Neural progenitor cell (in vitro differentiated cells): Measurements from ENCODE around the gene TCAF1. TPM values are rescaled to one million over a fixed set of nuclear protein-coding genes. Genes with fewer than 3 reads are reported as not detected.

Experiments used
- DNase-seq: peaks from one replicate; pipeline ENCODE4 v3.0.0-alpha.2; 2016; ENCODE audit warnings: low spot score
- H2AFZ ChIP-seq: fragments of 200-600 bp; sonication (generic); replicated peaks from 2 replicates; pipeline ENCODE4 v1.6.1; 2016; ENCODE audit warnings: antibody characterized with exemption
- H3F3A ChIP-seq: fragments of 200-600 bp; sonication (generic); 2 replicates; pipeline ENCODE4 v1.6.1; 2016; ENCODE audit warnings: antibody characterized with exemption, low read depth
- H3K27ac ChIP-seq: fragments of 200-600 bp; sonication (generic); 2 replicates; pipeline ENCODE4 v1.5.1; 2016; ENCODE audit warnings: mild to moderate bottlenecking
- H3K27me3 ChIP-seq: fragments of 200-600 bp; sonication (generic); 2 replicates; pipeline ENCODE4 v1.6.1; 2016; ENCODE audit warnings: mild to moderate bottlenecking, moderate library complexity
- H3K36me3 ChIP-seq: fragments of 200-600 bp; sonication (generic); 2 replicates; pipeline ENCODE4 v1.5.1; 2016
- H3K4me1 ChIP-seq: fragments of 200-600 bp; sonication (generic); 2 replicates; pipeline ENCODE4 v1.6.1; 2016; ENCODE audit warnings: mixed run types
- H3K4me2 ChIP-seq: fragments of 200-600 bp; sonication (generic); 2 replicates; pipeline ENCODE4 v1.6.1; 2016
- H3K4me3 ChIP-seq: fragments of 200-600 bp; sonication (generic); 2 replicates; pipeline ENCODE4 v1.5.1; 2016
- H3K79me2 ChIP-seq: fragments of 200-600 bp; sonication (generic); 2 replicates; pipeline ENCODE4 v1.6.1; 2016; ENCODE audit warnings: low read depth
- H3K9ac ChIP-seq: fragments of 200-600 bp; sonication (generic); 2 replicates; pipeline ENCODE4 v1.6.1; 2016
- H3K9me3 ChIP-seq: fragments of 200-600 bp; sonication (generic); 2 replicates; pipeline ENCODE4 v1.5.1; 2016; ENCODE audit warnings: low read depth
- H4K20me1 ChIP-seq: fragments of 200-600 bp; sonication (generic); 2 replicates; pipeline ENCODE4 v1.6.1; 2016; ENCODE audit warnings: low read depth
- H3K27ac Mint-ChIP-seq: 3 replicates; pipeline ENCODE4 v1.8.0; 2021; ENCODE audit warnings: mixed read lengths
- H3K27me3 Mint-ChIP-seq: 2 replicates; pipeline ENCODE4 v1.8.0; 2022; ENCODE audit warnings: low read depth, mild to moderate bottlenecking, inconsistent platforms, moderate library complexity, mixed read lengths; ENCODE audit not compliant: insufficient read depth
- H3K36me3 Mint-ChIP-seq: 3 replicates; pipeline ENCODE4 v1.8.0; 2021; ENCODE audit warnings: mixed read lengths
- H3K4me1 Mint-ChIP-seq: 3 replicates; pipeline ENCODE4 v1.8.0; 2021; ENCODE audit warnings: mixed read lengths
- H3K4me3 Mint-ChIP-seq: 3 replicates; pipeline ENCODE4 v1.8.0; 2021; ENCODE audit warnings: mild to moderate bottlenecking, moderate library complexity, mixed read lengths
- H3K9me3 Mint-ChIP-seq: 3 replicates; pipeline ENCODE4 v1.8.0; 2020; ENCODE audit warnings: mixed read lengths
- EZH2 ChIP-seq: fragments of 200-600 bp; sonication (generic); IDR thresholded peaks from 2 replicates; pipeline ENCODE4 v1.6.1; 2017; ENCODE audit warnings: antibody characterized with exemption, mild to moderate bottlenecking, moderate library complexity
- EZH2phosphoT487 ChIP-seq: fragments of 200-600 bp; sonication (generic); IDR thresholded peaks from 2 replicates; pipeline ENCODE4 v1.6.1; 2017; ENCODE audit warnings: antibody characterized with exemption
- total RNA-seq: library from RNA; depleted of rRNA; stranded (reverse); fragments of >200 nt; gene quantifications from 2 replicates; pipeline ENCODE4 v1.2.3, GENCODE V29; 2015; ENCODE audit warnings: low replicate concordance
- TF ChIP-seq, protein P1 (sequence below): fragments of 200-600 bp; sonication (generic); IDR thresholded peaks from 2 replicates; pipeline ENCODE4 v1.5.1; 2017; ENCODE audit warnings: antibody characterized with exemption, mild to moderate bottlenecking

The TCAF1 gene, protein sequence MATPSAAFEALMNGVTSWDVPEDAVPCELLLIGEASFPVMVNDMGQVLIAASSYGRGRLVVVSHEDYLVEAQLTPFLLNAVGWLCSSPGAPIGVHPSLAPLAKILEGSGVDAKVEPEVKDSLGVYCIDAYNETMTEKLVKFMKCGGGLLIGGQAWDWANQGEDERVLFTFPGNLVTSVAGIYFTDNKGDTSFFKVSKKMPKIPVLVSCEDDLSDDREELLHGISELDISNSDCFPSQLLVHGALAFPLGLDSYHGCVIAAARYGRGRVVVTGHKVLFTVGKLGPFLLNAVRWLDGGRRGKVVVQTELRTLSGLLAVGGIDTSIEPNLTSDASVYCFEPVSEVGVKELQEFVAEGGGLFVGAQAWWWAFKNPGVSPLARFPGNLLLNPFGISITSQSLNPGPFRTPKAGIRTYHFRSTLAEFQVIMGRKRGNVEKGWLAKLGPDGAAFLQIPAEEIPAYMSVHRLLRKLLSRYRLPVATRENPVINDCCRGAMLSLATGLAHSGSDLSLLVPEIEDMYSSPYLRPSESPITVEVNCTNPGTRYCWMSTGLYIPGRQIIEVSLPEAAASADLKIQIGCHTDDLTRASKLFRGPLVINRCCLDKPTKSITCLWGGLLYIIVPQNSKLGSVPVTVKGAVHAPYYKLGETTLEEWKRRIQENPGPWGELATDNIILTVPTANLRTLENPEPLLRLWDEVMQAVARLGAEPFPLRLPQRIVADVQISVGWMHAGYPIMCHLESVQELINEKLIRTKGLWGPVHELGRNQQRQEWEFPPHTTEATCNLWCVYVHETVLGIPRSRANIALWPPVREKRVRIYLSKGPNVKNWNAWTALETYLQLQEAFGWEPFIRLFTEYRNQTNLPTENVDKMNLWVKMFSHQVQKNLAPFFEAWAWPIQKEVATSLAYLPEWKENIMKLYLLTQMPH
- 71.0 and 89.6 TPM in 2 replicates for total RNA-seq

DNA sequence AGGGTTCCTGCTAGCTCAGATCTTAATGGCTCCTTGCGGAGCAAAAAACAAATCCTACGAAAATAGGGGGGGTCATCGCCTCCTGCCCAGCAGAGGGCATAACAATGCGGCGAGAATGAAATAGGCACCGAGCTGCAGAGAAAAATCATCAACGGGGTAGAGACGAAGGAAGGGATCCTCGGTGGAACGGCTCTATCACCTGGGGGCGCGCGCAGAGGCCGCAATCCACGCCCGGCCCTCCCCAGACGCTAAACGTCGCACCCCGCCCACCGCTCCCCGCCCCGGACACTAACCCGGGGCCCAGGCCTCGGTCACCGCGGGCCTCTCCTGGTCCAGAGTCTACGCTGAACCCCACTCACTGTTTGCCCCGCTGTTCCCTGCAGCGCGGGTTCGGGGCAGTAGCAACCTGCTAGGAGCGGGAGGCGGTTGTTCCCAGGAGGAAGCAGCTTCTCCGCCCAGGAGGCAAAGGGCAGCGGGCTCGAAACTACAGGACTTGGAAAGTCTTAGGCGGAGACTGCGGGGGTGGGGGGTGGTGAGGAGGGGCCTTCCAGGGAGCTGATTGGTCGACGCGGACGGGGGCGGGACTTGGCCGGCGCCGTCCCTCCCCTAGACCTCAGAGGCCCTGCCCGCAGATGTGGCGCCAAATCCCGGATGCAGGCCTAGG lies at the start of gene TCAF1:
Gene TCAF1, minus strand, starts transcription at position 509 of the 664 bp plus-strand sequence. CDS start 25,568 bp downstream, outside the sequence.
- H3K4me1 ChIP-seq, result peaks cover 49% of the 10 kb centered on the region
- peaks cover 4% of the 10 kb centered on the region for H3K27me3 Mint-ChIP-seq
- peak within 1 kb of the TSS; percentile 99 for H3K27ac Mint-ChIP-seq
- H3K36me3 Mint-ChIP-seq, result peaks cover 14% of the 10 kb centered on the region
- peak within 1 kb of the TSS; percentile 79 for H3K9ac ChIP-seq
- H3K4me3 Mint-ChIP-seq, result peak within 1 kb of the TSS; percentile 100
- peaks cover 15% of the 10 kb centered on the region for H3K9me3 Mint-ChIP-seq
- H3K4me3 ChIP-seq, result peak within 1 kb of the TSS; percentile 80
- H3K27me3 ChIP-seq, result no peaks in the 10 kb centered on the region
- no peaks in the 10 kb centered on the region for H3K36me3 ChIP-seq
- peaks cover 43% of the 10 kb centered on the region for H3K4me1 Mint-ChIP-seq
- DNase-seq, result peak; percentile 97
- H3K27ac ChIP-seq, result peak within 1 kb of the TSS; percentile 96
- peak within 1 kb of the TSS; percentile 87 for H3K4me2 ChIP-seq
- peaks cover 48% of the 10 kb centered on the region for H3K79me2 ChIP-seq
- peaks cover 29% of the 10 kb centered on the region for H3F3A ChIP-seq
- peaks cover 39% of the 10 kb centered on the region for H4K20me1 ChIP-seq
- H2AFZ ChIP-seq, result peak within 1 kb of the TSS; percentile 75
- H3K9me3 ChIP-seq, result no peaks in the 10 kb centered on the region
- TF ChIP-seq, protein P1, sequence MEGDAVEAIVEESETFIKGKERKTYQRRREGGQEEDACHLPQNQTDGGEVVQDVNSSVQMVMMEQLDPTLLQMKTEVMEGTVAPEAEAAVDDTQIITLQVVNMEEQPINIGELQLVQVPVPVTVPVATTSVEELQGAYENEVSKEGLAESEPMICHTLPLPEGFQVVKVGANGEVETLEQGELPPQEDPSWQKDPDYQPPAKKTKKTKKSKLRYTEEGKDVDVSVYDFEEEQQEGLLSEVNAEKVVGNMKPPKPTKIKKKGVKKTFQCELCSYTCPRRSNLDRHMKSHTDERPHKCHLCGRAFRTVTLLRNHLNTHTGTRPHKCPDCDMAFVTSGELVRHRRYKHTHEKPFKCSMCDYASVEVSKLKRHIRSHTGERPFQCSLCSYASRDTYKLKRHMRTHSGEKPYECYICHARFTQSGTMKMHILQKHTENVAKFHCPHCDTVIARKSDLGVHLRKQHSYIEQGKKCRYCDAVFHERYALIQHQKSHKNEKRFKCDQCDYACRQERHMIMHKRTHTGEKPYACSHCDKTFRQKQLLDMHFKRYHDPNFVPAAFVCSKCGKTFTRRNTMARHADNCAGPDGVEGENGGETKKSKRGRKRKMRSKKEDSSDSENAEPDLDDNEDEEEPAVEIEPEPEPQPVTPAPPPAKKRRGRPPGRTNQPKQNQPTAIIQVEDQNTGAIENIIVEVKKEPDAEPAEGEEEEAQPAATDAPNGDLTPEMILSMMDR, result peak; percentile 45
- TF ChIP-seq EZH2, result no peak
- TF ChIP-seq EZH2phosphoT487, result no peak

DNA sequence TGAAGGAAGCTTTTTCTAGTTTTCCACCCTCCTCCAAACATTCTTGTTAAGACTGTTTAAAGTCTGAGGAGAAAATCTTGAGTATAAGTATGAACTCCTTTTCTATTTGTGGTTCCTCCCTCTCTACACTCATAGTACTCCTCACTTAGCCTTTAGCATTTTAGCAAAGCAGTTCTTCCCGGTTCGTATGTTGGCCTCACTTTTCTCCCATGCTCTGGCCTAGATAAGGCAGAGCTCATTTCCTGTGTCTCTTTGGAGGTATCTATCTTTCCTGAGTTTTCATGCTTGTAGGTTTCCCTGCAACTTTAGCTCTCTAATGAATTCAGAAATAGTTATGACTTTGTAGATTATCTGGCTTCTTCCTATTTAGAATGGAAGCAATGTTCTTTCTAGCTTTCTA lies 46.8 kb upstream of the TCAF1 start:
- Mint-ChIP-seq H3K9me3 (peaks cover 4% of the 10 kb centered on the region), H3K27me3 (no peaks in the 10 kb centered on the region), H3K4me1 (no peaks in the 10 kb centered on the region), H3K27ac (no peak overlapping the region), H3K36me3 (no peaks in the 10 kb centered on the region), H3K4me3 (no peak overlapping the region)
- H3K79me2 ChIP-seq, result no peaks in the 10 kb centered on the region
- H3K4me2 ChIP-seq, result no peak overlapping the region
- DNase-seq, result no peak
- H3K27me3 ChIP-seq, result no peaks in the 10 kb centered on the region
- TF ChIP-seq, protein P1, result no peak
- TF ChIP-seq EZH2phosphoT487 (no peak), EZH2 (no peak)
- no peak overlapping the region for H3K27ac ChIP-seq
- H3K4me3 ChIP-seq, result no peak overlapping the region
- H3K9ac ChIP-seq, result no peak overlapping the region
- no peaks in the 10 kb centered on the region for H3K9me3 ChIP-seq
- H3F3A ChIP-seq, result no peaks in the 10 kb centered on the region
- no peaks in the 10 kb centered on the region for H3K36me3 ChIP-seq
- no peaks in the 10 kb centered on the region for H4K20me1 ChIP-seq
- H3K4me1 ChIP-seq, result no peaks in the 10 kb centered on the region
- H2AFZ ChIP-seq, result no peak overlapping the region

- Mint-ChIP-seq H3K9me3 (peaks cover 4% of the 10 kb centered on the region), H3K4me3 (no peak overlapping the region), H3K27me3 (no peaks in the 10 kb centered on the region), H3K27ac (no peak overlapping the region), H3K36me3 (no peaks in the 10 kb centered on the region), H3K4me1 (no peaks in the 10 kb centered on the region)
- H3K27me3 ChIP-seq, result no peaks in the 10 kb centered on the region
- H3K27ac ChIP-seq, result no peak overlapping the region
- H3F3A ChIP-seq, result no peaks in the 10 kb centered on the region
- no peak overlapping the region for H3K4me2 ChIP-seq
- H2AFZ ChIP-seq, result no peak overlapping the region
- no peak for DNase-seq
- H3K4me1 ChIP-seq, result no peaks in the 10 kb centered on the region
- TF ChIP-seq EZH2, result no peak
- TF ChIP-seq, protein P1, result no peak
- TF ChIP-seq EZH2phosphoT487, result no peak
- no peaks in the 10 kb centered on the region for H3K9me3 ChIP-seq
- no peak overlapping the region for H3K4me3 ChIP-seq
- H4K20me1 ChIP-seq, result no peaks in the 10 kb centered on the region
- H3K79me2 ChIP-seq, result no peaks in the 10 kb centered on the region
- no peaks in the 10 kb centered on the region for H3K36me3 ChIP-seq
- H3K9ac ChIP-seq, result no peak overlapping the region
These were observed 45.1 kb upstream of the TCAF1 start for GRCh38 chr7:143947111-143947510.
